ENCODE measurements around the gene FANCC. TPM values are rescaled to one million over a fixed set of nuclear protein-coding genes. Genes with fewer than 3 reads are reported as not detected.
"Not testable (repeated sequence)": the region's sequence is repeated elsewhere in the genome, so short reads cannot be mapped to it uniquely, and the experiment has no call there.

FANCC gene
- total and polyA plus RNA-seq, 9 donors, result 9.8 to 16.4 (median 15.0) TPM

- H3K4me1 ChIP-seq (ENCODE audit: control insufficient read depth, insufficient read depth, low read length), result no peaks in the 10 kb centered on the region
- DNase-seq, result no peak
- H3K27me3 ChIP-seq (ENCODE audit: control insufficient read depth, insufficient read depth, low read length), result peaks cover 2% of the 10 kb centered on the region
- H3K27ac ChIP-seq (ENCODE audit: low read length), result no peak overlapping the region
- H3K9me3 ChIP-seq (replicated peaks; ENCODE audit: control insufficient read depth, low read depth, low read length), result peaks cover 6% of the 10 kb centered on the region
- no peak overlapping the region for H3K4me3 ChIP-seq (ENCODE audit: low read length)
- WGBS (ENCODE audit: insufficient coverage), result 91% methylated on average over 3 of the region's 5 CpGs
- no peaks in the 10 kb centered on the region for H3K36me3 ChIP-seq (ENCODE audit: control insufficient read depth, insufficient read depth, low read length)
These were observed 13.4 kb upstream of the FANCC start for GRCh38 chr9:95330720-95331404.

GRCh38 chr9:95329061-95329460 is 11.6 kb upstream of the FANCC start:
- not testable (repeated sequence) for H3K4me3 ChIP-seq (ENCODE audit: low read length); H3K27me3 ChIP-seq (ENCODE audit: control insufficient read depth, insufficient read depth, low read length); H3K9me3 ChIP-seq (replicated peaks; ENCODE audit: control insufficient read depth, low read depth, low read length); H3K36me3 ChIP-seq (ENCODE audit: control insufficient read depth, insufficient read depth, low read length); H3K27ac ChIP-seq (ENCODE audit: low read length); DNase-seq; H3K4me1 ChIP-seq (ENCODE audit: control insufficient read depth, insufficient read depth, low read length)
- WGBS (ENCODE audit: insufficient coverage), result 50% methylated on average over 2 of the region's 6 CpGs

- no peaks in the 10 kb centered on the region for H3K4me1 ChIP-seq (ENCODE audit: control insufficient read depth, insufficient read depth, low read length)
- WGBS (ENCODE audit: insufficient coverage), result no CpG with 5 or more reads among the region's 1 CpG
- H3K4me3 ChIP-seq (ENCODE audit: low read length), result no peak overlapping the region
- H3K36me3 ChIP-seq (ENCODE audit: control insufficient read depth, insufficient read depth, low read length), result no peaks in the 10 kb centered on the region
- peaks cover 8% of the 10 kb centered on the region for H3K9me3 ChIP-seq (replicated peaks; ENCODE audit: control insufficient read depth, low read depth, low read length)
- DNase-seq, result no peak
- no peak overlapping the region for H3K27ac ChIP-seq (ENCODE audit: low read length)
- no peaks in the 10 kb centered on the region for H3K27me3 ChIP-seq (ENCODE audit: control insufficient read depth, insufficient read depth, low read length)
These were observed 9.8 kb upstream of the FANCC start for GRCh38 chr9:95327239-95327865.

GRCh38 chr9:95325221-95325620 is 7.7 kb upstream of the FANCC start:
- H3K36me3 ChIP-seq (ENCODE audit: control insufficient read depth, insufficient read depth, low read length), result no peaks in the 10 kb centered on the region
- H3K4me1 ChIP-seq (ENCODE audit: control insufficient read depth, insufficient read depth, low read length), result no peaks in the 10 kb centered on the region
- no peak overlapping the region for H3K27ac ChIP-seq (ENCODE audit: low read length)
- no peak overlapping the region for H3K4me3 ChIP-seq (ENCODE audit: low read length)
- peaks cover 8% of the 10 kb centered on the region for H3K9me3 ChIP-seq (replicated peaks; ENCODE audit: control insufficient read depth, low read depth, low read length)
- no peak for DNase-seq
- WGBS (ENCODE audit: insufficient coverage), result no CpG with 5 or more reads among the region's 1 CpG
- no peaks in the 10 kb centered on the region for H3K27me3 ChIP-seq (ENCODE audit: control insufficient read depth, insufficient read depth, low read length)

- H3K27ac ChIP-seq (ENCODE audit: low read length), result peak overlapping the region; percentile 99
- no peak for DNase-seq
- 0% methylated on average over 1 of the region's 10 CpGs for WGBS (ENCODE audit: insufficient coverage)
- peak overlapping the region; percentile 94 for H3K4me3 ChIP-seq (ENCODE audit: low read length)
- H3K4me1 ChIP-seq (ENCODE audit: control insufficient read depth, insufficient read depth, low read length), result peaks cover 2% of the 10 kb centered on the region
- no peaks in the 10 kb centered on the region for H3K9me3 ChIP-seq (replicated peaks; ENCODE audit: control insufficient read depth, low read depth, low read length)
- H3K36me3 ChIP-seq (ENCODE audit: control insufficient read depth, insufficient read depth, low read length), result no peaks in the 10 kb centered on the region
- no peaks in the 10 kb centered on the region for H3K27me3 ChIP-seq (ENCODE audit: control insufficient read depth, insufficient read depth, low read length)
These were observed 343 bp upstream of the FANCC start for GRCh38 chr9:95317893-95318211.

GRCh38 chr9:95316794-95317118 is 753 bp downstream of the FANCC start:
- WGBS (ENCODE audit: insufficient coverage), result 1% methylated on average over 19 of the region's 22 CpGs
- peak overlapping the region; percentile 99 for H3K27ac ChIP-seq (ENCODE audit: low read length)
- H3K36me3 ChIP-seq (ENCODE audit: control insufficient read depth, insufficient read depth, low read length), result no peaks in the 10 kb centered on the region
- peaks cover 4% of the 10 kb centered on the region for H3K4me1 ChIP-seq (ENCODE audit: control insufficient read depth, insufficient read depth, low read length)
- peak overlapping the region; percentile 94 for H3K4me3 ChIP-seq (ENCODE audit: low read length)
- no peaks in the 10 kb centered on the region for H3K9me3 ChIP-seq (replicated peaks; ENCODE audit: control insufficient read depth, low read depth, low read length)
- DNase-seq, result peak; percentile 84
- H3K27me3 ChIP-seq (ENCODE audit: control insufficient read depth, insufficient read depth, low read length), result no peaks in the 10 kb centered on the region

- no peaks in the 10 kb centered on the region for H3K36me3 ChIP-seq (ENCODE audit: control insufficient read depth, insufficient read depth, low read length)
- no peak for DNase-seq
- 40% methylated on average over 1 of the region's 3 CpGs for WGBS (ENCODE audit: insufficient coverage)
These were observed 1.2 kb downstream of the FANCC start for GRCh38 chr9:95316274-95316673.

GRCh38 chr9:95315108-95315746 is 2.3 kb downstream of the FANCC start:
- no peak for DNase-seq
- no peak overlapping the region for H3K27ac ChIP-seq (ENCODE audit: low read length)
- WGBS (ENCODE audit: insufficient coverage), result 88% methylated on average over 12 of the region's 12 CpGs
- no peaks in the 10 kb centered on the region for H3K36me3 ChIP-seq (ENCODE audit: control insufficient read depth, insufficient read depth, low read length)
- peaks cover 4% of the 10 kb centered on the region for H3K4me1 ChIP-seq (ENCODE audit: control insufficient read depth, insufficient read depth, low read length)
- H3K27me3 ChIP-seq (ENCODE audit: control insufficient read depth, insufficient read depth, low read length), result no peaks in the 10 kb centered on the region
- H3K9me3 ChIP-seq (replicated peaks; ENCODE audit: control insufficient read depth, low read depth, low read length), result no peaks in the 10 kb centered on the region
- no peak overlapping the region for H3K4me3 ChIP-seq (ENCODE audit: low read length)

More at GRCh38 chr9:95316274-95316673, 1.2 kb downstream of the FANCC start:
- peak overlapping the region; percentile 94 for H3K4me3 ChIP-seq (ENCODE audit: low read length)
- peaks cover 4% of the 10 kb centered on the region for H3K4me1 ChIP-seq (ENCODE audit: control insufficient read depth, insufficient read depth, low read length)
- no peaks in the 10 kb centered on the region for H3K9me3 ChIP-seq (replicated peaks; ENCODE audit: control insufficient read depth, low read depth, low read length)
- peak overlapping the region; percentile 99 for H3K27ac ChIP-seq (ENCODE audit: low read length)
- H3K27me3 ChIP-seq (ENCODE audit: control insufficient read depth, insufficient read depth, low read length), result no peaks in the 10 kb centered on the region

GRCh38 chr9:95313010-95313498 is 4.5 kb downstream of the FANCC start:
- H3K27ac ChIP-seq (ENCODE audit: low read length), result no peak overlapping the region
- no peaks in the 10 kb centered on the region for H3K27me3 ChIP-seq (ENCODE audit: control insufficient read depth, insufficient read depth, low read length)
- DNase-seq, result peak; percentile 70
- H3K4me1 ChIP-seq (ENCODE audit: control insufficient read depth, insufficient read depth, low read length), result peaks cover 4% of the 10 kb centered on the region
- no peaks in the 10 kb centered on the region for H3K9me3 ChIP-seq (replicated peaks; ENCODE audit: control insufficient read depth, low read depth, low read length)
- no peaks in the 10 kb centered on the region for H3K36me3 ChIP-seq (ENCODE audit: control insufficient read depth, insufficient read depth, low read length)
- 52% methylated on average over 21 of the region's 29 CpGs for WGBS (ENCODE audit: insufficient coverage)
- peak overlapping the region; percentile 42 for H3K4me3 ChIP-seq (ENCODE audit: low read length)

- Histone ChIP-seq H3K27me3 (ENCODE audit: control insufficient read depth, insufficient read depth, low read length) (no peaks in the 10 kb centered on the region), H3K36me3 (ENCODE audit: control insufficient read depth, insufficient read depth, low read length) (no peaks in the 10 kb centered on the region), H3K27ac (ENCODE audit: low read length) (no peak overlapping the region), H3K9me3 (replicated peaks; ENCODE audit: control insufficient read depth, low read depth, low read length) (no peaks in the 10 kb centered on the region), H3K4me3 (ENCODE audit: low read length) (no peak overlapping the region), H3K4me1 (ENCODE audit: control insufficient read depth, insufficient read depth, low read length) (peaks cover 4% of the 10 kb centered on the region)
- no CpG with 5 or more reads among the region's 3 CpGs for WGBS (ENCODE audit: insufficient coverage)
- no peak for DNase-seq
These were observed 5.5 kb downstream of the FANCC start for GRCh38 chr9:95311961-95312360.
